SW 1271 (cell line): Measurements from ENCODE around the gene USP10.

ENCODE experiments used
- DNase-seq, 2 experiments: peaks; one replicate each; lab custom pipeline; 2025; lab: John Stamatoyannopoulos, UW

Gene USP10

GRCh38 chr16:84774810-84775209 lies 75.0 kb downstream of the USP10 start:
- DNase-seq: peak in 1 of 2 experiments; percentile 30

- no peak for DNase-seq
Measured at GRCh38 chr16:84775262-84775810, 75.5 kb downstream of the USP10 start.

GRCh38 chr16:84777435-84777834 lies 77.6 kb downstream of the USP10 start:
- DNase-seq: no peak

- no peak for DNase-seq
Measured at GRCh38 chr16:84778720-84779119, 78.9 kb downstream of the USP10 start.

GRCh38 chr16:84780063-84780462 lies 80.3 kb downstream of the USP10 start:
- DNase-seq: no peak

GRCh38 chr16:84780544-84781376 lies 81.0 kb downstream of the USP10 start:
- no peak for DNase-seq

- DNase-seq: no peak
Measured at GRCh38 chr16:84782846-84783245, 83.0 kb downstream of the USP10 start.

GRCh38 chr16:84785843-84786581 lies 86.2 kb downstream of the USP10 start:
- DNase-seq: no peak

GRCh38 chr16:84786605-84787262 lies 86.9 kb downstream of the USP10 start:
- DNase-seq: no peak

- no peak for DNase-seq
Measured at GRCh38 chr16:84787263-84787622, 87.4 kb downstream of the USP10 start.

GRCh38 chr16:84788920-84789391 lies 89.2 kb downstream of the USP10 start:
- DNase-seq: no peak

GRCh38 chr16:84789431-84789830 lies 89.6 kb downstream of the USP10 start:
- no peak for DNase-seq

GRCh38 chr16:84790301-84790700 lies 90.5 kb downstream of the USP10 start:
- no peak for DNase-seq

GRCh38 chr16:84791088-84791487 lies 91.3 kb downstream of the USP10 start:
- DNase-seq: no peak

- no peak for DNase-seq
Measured at GRCh38 chr16:84791501-84791900, 91.7 kb downstream of the USP10 start.

- no peak for DNase-seq
Measured at GRCh38 chr16:84794186-84794585, 94.4 kb downstream of the USP10 start.

GRCh38 chr16:84794626-84795025 lies 94.8 kb downstream of the USP10 start:
- no peak for DNase-seq

GRCh38 chr16:84795329-84796053 lies 95.7 kb downstream of the USP10 start:
- no peak for DNase-seq

GRCh38 chr16:84800158-84800978 lies 100.6 kb downstream of the USP10 start:
- peak in 1 of 2 experiments; percentile 14 for DNase-seq

- DNase-seq: no peak
Measured at GRCh38 chr16:84803146-84803545, 103.3 kb downstream of the USP10 start.

GRCh38 chr16:84804326-84804725 lies 104.5 kb downstream of the USP10 start:
- no peak for DNase-seq
